HepG2 (cell line): ENCODE data around the gene UBXN2A. TPM values are rescaled to one million over a fixed set of nuclear protein-coding genes. Genes with fewer than 3 reads are reported as not detected.

Source experiments
- ATAC-seq: fragments of 200-7000 bp; cut with Tn5 transposase; 3 replicates; pipeline ENCODE4 v1.9.1; 2020; ENCODE audit warnings: mild to moderate bottlenecking, moderate library complexity
- BruUV-seq: library from RNA; stranded (reverse); fragments of 400-500 nt; replicated peaks from 2 replicates; lab custom pipeline; 2021; lab: Mats Ljungman, UMichigan
- CTCF ChIA-PET: fragments of 300-600 bp; formaldehyde crosslinking; extraction: SDS; loops from one replicate; lab custom pipeline; 2021; ENCODE audit warnings: low total read pairs, inconsistent platforms, low intra/inter-chr PET ratio; lab: Yijun Ruan, JAX
- POLR2A ChIA-PET: fragments of 350-600 bp; sonication (Branson Sonifier 250); formaldehyde crosslinking; loops from one replicate; lab custom pipeline; 2020; ENCODE audit warnings: antibody characterized with exemption, inconsistent platforms; lab: Yijun Ruan, JAX
- DNase-seq: peaks from one replicate; pipeline ENCODE4 v3.0.0-alpha.2; 2015; ENCODE audit warnings: low spot score
- FAIRE-seq: peaks from 3 replicates; lab custom pipeline; 2011; peaks lifted over from hg19 to GRCh38; lab: Jason Lieb, UNC
- H2AFZ ChIP-seq: one replicate; pipeline ENCODE4 v1.6.1; 2011; ENCODE audit warnings: low read length, inconsistent platforms
- H3K27ac ChIP-seq: fragments of 300-600 bp; 3 replicates; pipeline ENCODE4 v1.8.0; 2011; ENCODE audit warnings: mixed run types, mild to moderate bottlenecking, mixed read lengths, low read length, inconsistent platforms; ENCODE audit not compliant: insufficient read depth; ENCODE audit errors: extremely low read length
- H3K27me3 ChIP-seq, 2 experiments: fragments of 200-600 bp in 1 of 2; 2 replicates in 1 of 2; 3 replicates in 1 of 2; pipeline versions ENCODE4 v1.6.0 to v1.8.0; 2011; ENCODE audit warnings: low read length in 2 of 2, mild to moderate bottlenecking in 2 of 2, moderate library complexity in 2 of 2, inconsistent platforms in 1 of 2; ENCODE audit not compliant: insufficient read depth in 2 of 2, control insufficient read depth in 1 of 2
- H3K36me3 ChIP-seq, 2 experiments: fragments of 200-600 bp in 1 of 2; replicated peaks in 1 of 2; 2 replicates in 1 of 2; 3 replicates in 1 of 2; pipeline versions ENCODE4 v1.5.1 to v1.8.0; 2011; ENCODE audit warnings: low read length in 2 of 2, inconsistent platforms in 1 of 2; ENCODE audit not compliant: insufficient read depth in 2 of 2, control insufficient read depth in 1 of 2
- H3K4me1 ChIP-seq: 2 replicates; pipeline ENCODE4 v1.5.1; 2012; ENCODE audit warnings: low read length, inconsistent platforms; ENCODE audit not compliant: insufficient read depth
- H3K4me2 ChIP-seq: 2 replicates; pipeline ENCODE4 v1.6.0; 2011; ENCODE audit warnings: low read depth, low read length, inconsistent platforms
- H3K4me3 ChIP-seq, 3 experiments: fragments of 200-600 bp in 1 of 3; sonication (generic), shearing (Covaris generic) in 1 of 3; replicated peaks in 1 of 3; 2 replicates each; pipeline ENCODE4 v1.5.1; 2011 to 2016; ENCODE audit warnings: low read length in 3 of 3, inconsistent platforms in 2 of 3, low read depth in 2 of 3, mild to moderate bottlenecking in 2 of 3, control low read depth in 1 of 3, mixed read lengths in 1 of 3; ENCODE audit not compliant: insufficient read depth in 1 of 3
- H3K79me2 ChIP-seq: one replicate; pipeline ENCODE4 v1.6.1; 2011; ENCODE audit warnings: low read length, inconsistent platforms; ENCODE audit not compliant: insufficient read depth
- H3K9ac ChIP-seq: 2 replicates; pipeline ENCODE4 v1.6.0; 2011; ENCODE audit warnings: mild to moderate bottlenecking, low read depth, low read length, inconsistent platforms; ENCODE audit not compliant: insufficient read depth
- H3K9me3 ChIP-seq: 2 replicates; pipeline ENCODE4 v1.5.1; 2012; ENCODE audit warnings: mild to moderate bottlenecking, low read length
- H4K20me1 ChIP-seq: 2 replicates; pipeline ENCODE4 v1.6.0; 2011; ENCODE audit warnings: inconsistent platforms, mild to moderate bottlenecking, low read length, moderate library complexity; ENCODE audit not compliant: insufficient read depth
- ATM ChIP-seq: fragments of 450-650 bp; IDR thresholded peaks from 2 replicates; pipeline ENCODE4 v1.7.1; 2017; ENCODE audit warnings: mild to moderate bottlenecking, borderline replicate concordance
- HDAC6 ChIP-seq: fragments of 200-600 bp; sonication (generic); IDR thresholded peaks from 2 replicates; pipeline ENCODE4 v1.7.0; 2017; ENCODE audit warnings: mild to moderate bottlenecking, antibody characterized with exemption, low read length, low read depth
- MAFF ChIP-seq: IDR thresholded peaks from 2 replicates; pipeline ENCODE4 v1.6.1; 2011; ENCODE audit warnings: low read depth, low read length, improper control_type of control experiment
- MAFK ChIP-seq, 2 experiments: IDR thresholded peaks in 1 of 2; conservative IDR thresholded peaks in 1 of 2; 2 replicates each; pipeline ENCODE4 v1.6.1; 2011; ENCODE audit warnings: improper control_type of control experiment in 2 of 2, low read length in 2 of 2
- NAIF1 ChIP-seq: sonication (generic); formaldehyde crosslinking; IDR thresholded peaks from 2 replicates; pipeline ENCODE4 v1.5.0; 2020; ENCODE audit warnings: mild to moderate bottlenecking, missing genetic modification reagents, borderline replicate concordance
- NBN ChIP-seq: fragments of 450-650 bp; conservative IDR thresholded peaks from 2 replicates; pipeline ENCODE4 v1.6.1; 2017
- NR2F6 ChIP-seq, 2 experiments: IDR thresholded peaks; 2 replicates each; pipeline ENCODE4 v1.6.1; 2016; ENCODE audit warnings: antibody characterized with exemption in 1 of 2, mild to moderate bottlenecking in 1 of 2
- PCBP1 ChIP-seq: fragments of 200-400 bp; formaldehyde crosslinking; IDR thresholded peaks from 2 replicates; pipeline ENCODE4 v1.6.1; 2017; ENCODE audit warnings: mild to moderate bottlenecking, low read depth, low read length, borderline replicate concordance
- SRSF4 ChIP-seq: fragments of 200-400 bp; formaldehyde crosslinking; IDR thresholded peaks from one replicate; pipeline ENCODE4 v1.6.1; 2018; ENCODE audit warnings: mild to moderate bottlenecking, low read depth, low read length, moderate library complexity; ENCODE audit not compliant: poor library complexity, severe bottlenecking
- SUZ12 ChIP-seq: fragments of 150-350 bp; IDR thresholded peaks from 2 replicates; pipeline ENCODE4 v1.6.1; 2014; ENCODE audit warnings: low read depth, low read length
- ZBTB33 ChIP-seq: sonication (generic); formaldehyde crosslinking; IDR thresholded peaks from 2 replicates; pipeline ENCODE4 v1.4.0; 2020; ENCODE audit warnings: missing genetic modification reagents
- ZKSCAN8 ChIP-seq: IDR thresholded peaks from 2 replicates; pipeline ENCODE4 v1.6.1; 2016; ENCODE audit warnings: borderline replicate concordance, missing genetic modification reagents, missing compliant biosample characterization
- ZNF496 ChIP-seq: sonication (generic); formaldehyde crosslinking; IDR thresholded peaks from 2 replicates; pipeline ENCODE4 v1.8.1; 2023; ENCODE audit warnings: mild to moderate bottlenecking, moderate library complexity, missing genetic modification reagents; ENCODE audit not compliant: insufficient replicate concordance
- ZNF549 ChIP-seq: sonication (generic); formaldehyde crosslinking; IDR thresholded peaks from 2 replicates; pipeline ENCODE4 v1.5.0; 2020; ENCODE audit warnings: missing genetic modification reagents
- ZNF749 ChIP-seq: sonication (generic); formaldehyde crosslinking; IDR thresholded peaks from 2 replicates; pipeline ENCODE4 v1.8.0; 2022; ENCODE audit warnings: mild to moderate bottlenecking, missing genetic modification reagents, moderate library complexity, borderline replicate concordance
- WGBS: methylation state at CpG from one replicate; pipeline ENCODE4 v1.1.6; 2017; ENCODE audit warnings: low lambda C conversion rate; 5-methylcytosine and 5-hydroxymethylcytosine counted together
- in situ Hi-C: cut with HindIII; loops from 2 replicates; pipeline ENCODE4 v1.10.0; 2017; ENCODE audit warnings: low pct_unique_long_range_greater_than_20kb; ENCODE audit not compliant: extremely low pct_ligation_motif_present
- intact Hi-C: fragments of 100-400 bp; cut with micrococcal nuclease; formaldehyde crosslinking; loops from one replicate; pipeline ENCODE4 v1.10.0; 2022; ENCODE audit not compliant: unreplicated experiment
- polyA plus RNA-seq, 8 experiments: library from polyadenylated mRNA; depleted of rRNA in 3 of 8; stranded (reverse) in 7 of 8; unstranded in 1 of 8; fragments of >200 nt; fragmentation: Illumina TruSeq in 4 of 8; extraction: Trizol in 4 of 8; gene quantifications; 2 replicates each; pipeline versions ENCODE4 v1.2.1 to v1.2.3, GENCODE V29; 2011 to 2016; ENCODE audit warnings: low read depth in 4 of 8, missing spikeins in 1 of 8, mixed read lengths in 1 of 8; ENCODE audit not compliant: insufficient read depth in 1 of 8
- total RNA-seq, 5 experiments: library from RNA; depleted of rRNA; stranded (reverse); fragments of >200 nt; fragmentation: Illumina TruSeq; extraction: Trizol; gene quantifications; 2 replicates each; pipeline ENCODE4 v1.2.3, GENCODE V29; 2016; ENCODE audit warnings: low read depth in 1 of 5

Gene UBXN2A
- total and polyA plus RNA-seq, 2 of the 13 experiments (the other 11 are each of a cell fraction or from before 2014, with no cell fraction given): 8.3 to 20.9 TPM

DNA sequence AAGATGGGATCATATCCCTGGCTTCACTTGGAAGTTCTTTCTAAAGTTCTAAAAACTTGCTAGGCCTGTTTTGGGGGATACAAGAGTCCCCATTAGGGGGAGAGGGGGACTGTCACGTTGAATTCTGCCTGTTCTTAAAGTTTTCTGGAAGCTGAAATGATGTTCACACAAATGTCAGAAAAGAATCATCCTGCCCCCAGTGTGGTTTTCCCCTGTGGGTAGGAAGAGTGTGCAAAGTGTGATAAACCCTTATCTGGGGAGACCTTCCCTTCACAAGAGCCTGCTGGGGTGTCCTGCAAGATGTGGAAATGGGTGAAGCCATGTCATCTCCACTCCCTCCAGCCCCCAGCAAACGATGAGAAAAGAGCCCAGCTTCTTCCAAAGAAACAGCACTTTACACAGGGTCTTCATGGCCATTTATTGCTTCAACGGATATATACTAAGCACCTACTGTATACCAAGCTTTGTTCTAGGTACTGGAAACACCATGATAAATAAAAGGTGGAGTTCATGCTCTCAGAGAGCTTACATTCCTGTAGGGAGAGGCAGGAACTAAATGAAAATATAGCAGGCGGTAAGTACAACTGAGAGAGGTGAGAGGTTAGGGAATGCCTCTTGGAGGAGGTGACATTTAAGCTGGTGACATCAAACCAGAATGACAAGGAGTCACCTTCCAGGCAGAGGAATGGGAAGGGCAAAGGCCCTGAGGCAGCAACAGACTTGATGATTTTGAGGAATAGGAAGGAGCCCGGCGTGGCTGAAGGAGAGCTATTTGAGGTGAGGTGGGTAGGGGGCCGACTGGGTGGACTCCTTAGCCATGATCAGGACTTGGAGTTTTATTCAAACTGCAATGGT lies 71.2 kb downstream of the UBXN2A start:
- no peaks in the 10 kb centered on the region for H3K9me3 ChIP-seq
- DNase-seq (no peak), FAIRE-seq (no peak), ATAC-seq (no peak)
- H3K79me2 ChIP-seq: no peaks in the 10 kb centered on the region
- H3K4me1 ChIP-seq: peaks cover 52% of the 10 kb centered on the region
- no peaks in the 10 kb centered on the region for H4K20me1 ChIP-seq
- no peak overlapping the region for H3K27ac ChIP-seq
- ChIA-PET CTCF (no interaction called here), POLR2A (interaction anchor here (1.2 to 6.3 kb wide), 3 partner anchors 65 to 85 kb away, joined by 4 to 62 read pairs (median 7); partner anchors contain the start of genes ATAD2B, SF3B6 and TP53I3)
- H3K9ac ChIP-seq: no peak overlapping the region
- H3K4me2 ChIP-seq: no peak overlapping the region
- 73% methylated on average over 7 of the region's 7 CpGs for WGBS
- H2AFZ ChIP-seq: no peak overlapping the region
- TF ChIP-seq NAIF1 (CRISPR knock-in tag) (no peak), SUZ12 (no peak), NR2F6 (IDR thresholded peaks at IDR 0.05) (no peak), NR2F6 (CRISPR knock-in tag; IDR thresholded peaks at IDR 0.05) (no peak), ZKSCAN8 (0 out of 2 replicates have a peak, but pooled peaks have one; percentile 28), ZNF549 (CRISPR knock-in tag) (no peak)
- no peaks in the 10 kb centered on the region for H3K27me3 ChIP-seq
- H3K4me3 ChIP-seq: no peak overlapping the region
- BruUV-seq: no TSS peak
- H3K36me3 ChIP-seq: no peaks in the 10 kb centered on the region
- intact Hi-C loops: no loop called here
- in situ Hi-C loops: no loop called here

DNA sequence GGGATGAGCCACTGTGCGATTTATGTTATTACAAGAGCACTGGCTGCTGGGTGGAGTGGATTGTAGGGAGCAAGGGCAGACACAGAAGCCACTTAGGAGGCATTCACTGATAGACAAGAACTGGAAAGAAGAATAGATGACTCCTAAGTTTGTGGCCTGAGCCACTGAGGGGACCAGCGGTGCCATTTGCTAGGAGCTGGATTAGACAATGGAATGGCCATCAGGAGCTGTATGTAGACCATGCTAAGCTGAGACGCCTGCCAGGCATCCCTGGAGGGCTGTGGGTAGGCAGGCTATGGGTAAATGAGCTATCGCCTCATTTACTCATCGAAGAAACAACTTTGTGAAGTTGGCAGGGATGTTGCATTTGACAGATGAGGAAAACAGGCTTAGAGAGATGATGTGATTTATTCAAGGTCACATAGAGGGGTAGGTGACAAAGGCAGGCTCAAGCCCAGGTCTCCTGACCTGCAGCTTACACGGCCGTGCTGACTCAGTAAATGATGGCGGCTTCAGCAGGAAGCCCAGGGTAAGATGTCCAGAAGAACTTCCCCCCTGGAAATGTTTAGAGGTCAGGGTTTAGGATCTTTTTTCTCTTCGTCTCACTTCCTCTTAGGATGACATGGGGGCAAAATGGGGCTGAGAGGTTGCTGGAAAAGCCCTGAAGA lies 72.4 kb downstream of the UBXN2A start:
- no peak overlapping the region for H2AFZ ChIP-seq
- TF ChIP-seq NBN (no peak), MAFK (conservative IDR thresholded peaks at IDR 0.05 in 1 of 2, IDR thresholded peaks at IDR 0.05 in 1 of 2; ENCODE audit: low read length in 2 of 2) (peak in 1 of 2 experiments; percentile 45; a peak in 1 of 4 replicates), ZNF496 (CRISPR knock-in tag) (no peak), MAFF (peak; percentile 47; the same call in 1 of the 2 replicates), HDAC6 (no peak), ZNF749 (no peak), SRSF4 (no peak), PCBP1 (no peak), ZBTB33 (CRISPR knock-in tag) (peak; percentile 49), ATM (no peak)

More for the DNA sequence above, 72.4 kb downstream of the UBXN2A start:
- DNase-seq: peak; percentile 16
- POLR2A ChIA-PET: interaction anchor here (2.5 to 6.3 kb wide), 4 partner anchors 34 to 86 kb away, joined by 7 to 91 read pairs (median 54); partner anchors contain the start of genes ATAD2B, SF3B6, TP53I3 and WDCP
- Histone ChIP-seq H3K27ac (no peak overlapping the region), H3K36me3 (no peaks in the 10 kb centered on the region), H3K27me3 (no peaks in the 10 kb centered on the region), H4K20me1 (no peaks in the 10 kb centered on the region), H3K4me3 (no peak overlapping the region), H3K9ac (no peak overlapping the region), H3K9me3 (no peaks in the 10 kb centered on the region), H3K79me2 (no peaks in the 10 kb centered on the region), H3K4me2 (no peak overlapping the region), H3K4me1 (peaks cover 58% of the 10 kb centered on the region)
- 76% methylated on average over 9 of the region's 9 CpGs for WGBS
- ATAC-seq: no peak
- BruUV-seq: no TSS peak
- in situ Hi-C loops (no loop called here), intact Hi-C loops (no loop called here)
- CTCF ChIA-PET: no interaction called here
- peak; percentile 23 for FAIRE-seq
